Liver (tissue), 9 donors: ENCODE measurements around the gene PLA2G4B. TPM values are rescaled to one million over a fixed set of nuclear protein-coding genes. Genes with fewer than 3 reads are reported as not detected.

ENCODE experiments used
- DNase-seq: peaks from one replicate; pipeline ENCODE4 v3.0.0-alpha.2; 2017; ENCODE audit warnings: low spot score
- H3K27ac ChIP-seq, 2 donors: one replicate each; pipeline ENCODE4 v1.7.0; 2013; ENCODE audit warnings: inconsistent platforms in 2 of 2, low read length in 2 of 2, control low read depth in 1 of 2, low read depth in 1 of 2, mild to moderate bottlenecking in 1 of 2
- H3K27me3 ChIP-seq, 4 donors: one replicate each; pipeline versions ENCODE4 v1.6.1 to v1.7.0; 2013; ENCODE audit warnings: low read length in 3 of 4, inconsistent platforms in 1 of 4, mild to moderate bottlenecking in 1 of 4, moderate library complexity in 1 of 4; ENCODE audit not compliant: control insufficient read depth in 4 of 4, insufficient read depth in 4 of 4
- H3K36me3 ChIP-seq, 4 donors: one replicate each; pipeline versions ENCODE4 v1.6.1 to v1.7.0; 2013; ENCODE audit warnings: low read length in 3 of 4, mild to moderate bottlenecking in 3 of 4, low read depth in 1 of 4, moderate library complexity in 1 of 4; ENCODE audit not compliant: control insufficient read depth in 4 of 4, insufficient read depth in 3 of 4
- H3K4me1 ChIP-seq, 4 donors: one replicate each; pipeline versions ENCODE4 v1.6.1 to v1.7.0; 2013; ENCODE audit warnings: low read length in 3 of 4, mild to moderate bottlenecking in 3 of 4, moderate library complexity in 1 of 4; ENCODE audit not compliant: control insufficient read depth in 4 of 4, insufficient read depth in 4 of 4
- H3K4me3 ChIP-seq, 3 donors: one replicate each; pipeline versions ENCODE4 v1.6.1 to v1.7.0; 2013; ENCODE audit warnings: low read length in 3 of 3, control low read depth in 1 of 3, low read depth in 1 of 3, mild to moderate bottlenecking in 1 of 3
- H3K9ac ChIP-seq, 2 donors: one replicate each; pipeline ENCODE4 v1.7.0; 2013; ENCODE audit warnings: low read length in 2 of 2, mild to moderate bottlenecking in 2 of 2, moderate library complexity in 2 of 2, control low read depth in 1 of 2, low read depth in 1 of 2
- H3K9me3 ChIP-seq, 4 donors: one replicate each; pipeline versions ENCODE4 v1.6.1 to v1.7.0; 2013; ENCODE audit warnings: low read length in 3 of 4; ENCODE audit not compliant: control insufficient read depth in 4 of 4
- EGR1 ChIP-seq, 2 donors: IDR thresholded peaks; 2 replicates each; pipeline ENCODE4 v1.6.1; 2016 to 2018; ENCODE audit warnings: antibody characterized with exemption in 2 of 2, low read depth in 2 of 2
- FOXA1 ChIP-seq: IDR thresholded peaks from 2 replicates; pipeline ENCODE4 v1.6.1; 2016; ENCODE audit warnings: antibody characterized with exemption
- FOXA2 ChIP-seq: IDR thresholded peaks from 2 replicates; pipeline ENCODE4 v1.6.1; 2016; ENCODE audit warnings: antibody characterized with exemption
- HNF4A ChIP-seq, 2 donors: conservative IDR thresholded peaks; 2 replicates each; pipeline ENCODE4 v1.6.1; 2016; ENCODE audit warnings: antibody characterized with exemption in 2 of 2, mild to moderate bottlenecking in 2 of 2
- HNF4G ChIP-seq: IDR thresholded peaks from 2 replicates; pipeline ENCODE4 v1.6.1; 2016; ENCODE audit warnings: antibody characterized with exemption
- JUND ChIP-seq, 2 donors: IDR thresholded peaks; 2 replicates each; pipeline ENCODE4 v1.6.1; 2016; ENCODE audit warnings: antibody characterized with exemption in 2 of 2
- MAX ChIP-seq: IDR thresholded peaks from 2 replicates; pipeline ENCODE4 v1.6.1; 2016; ENCODE audit warnings: antibody characterized with exemption
- NR2F2 ChIP-seq: IDR thresholded peaks from 2 replicates; pipeline ENCODE4 v1.6.1; 2016; ENCODE audit warnings: antibody characterized with exemption
- RAD21 ChIP-seq, 2 donors: IDR thresholded peaks; 2 replicates each; pipeline ENCODE4 v1.6.1; 2016; ENCODE audit warnings: antibody characterized with exemption in 2 of 2, mild to moderate bottlenecking in 2 of 2
- RXRA ChIP-seq, 2 donors: IDR thresholded peaks; 2 replicates each; pipeline ENCODE4 v1.6.1; 2017 to 2018; ENCODE audit warnings: antibody characterized with exemption in 2 of 2, mild to moderate bottlenecking in 1 of 2
- SP1 ChIP-seq: IDR thresholded peaks from 2 replicates; pipeline ENCODE4 v1.6.1; 2018; ENCODE audit warnings: antibody characterized with exemption, mild to moderate bottlenecking
- TAF1 ChIP-seq: conservative IDR thresholded peaks from 2 replicates; pipeline ENCODE4 v1.6.1; 2016; ENCODE audit warnings: antibody characterized with exemption, mild to moderate bottlenecking
- YY1 ChIP-seq: IDR thresholded peaks from 2 replicates; pipeline ENCODE4 v1.6.1; 2016; ENCODE audit warnings: antibody characterized with exemption, mild to moderate bottlenecking
- WGBS: extraction: QIAGEN DNeasy Blood & Tissue Kit; methylation state at CpG from one replicate; pipeline ENCODE4 v1.1.7; 2013; 5-methylcytosine and 5-hydroxymethylcytosine counted together
- polyA plus RNA-seq, 2 donors: library from polyadenylated mRNA; stranded (reverse) in 1 of 2; unstranded in 1 of 2; fragments of 200-250 nt in 1 of 2; fragments of >200 nt in 1 of 2; fragmentation: Nextera tagmentation in 1 of 2; extraction: Ambion mirVana in 1 of 2; gene quantifications; one replicate each; pipeline versions ENCODE4 v1.2.1 to v1.2.3, GENCODE V29; 2013 to 2015
- total RNA-seq, 2 donors: library from RNA; depleted of rRNA; stranded (reverse); fragments of >200 nt; gene quantifications; one replicate each; pipeline ENCODE4 v1.2.3, GENCODE V29; 2014
- TF ChIP-seq, protein P1 (sequence below): IDR thresholded peaks from 2 replicates; pipeline ENCODE4 v1.6.1; 2016; ENCODE audit warnings: antibody characterized with exemption
- TF ChIP-seq, protein P2 (sequence below): IDR thresholded peaks from 2 replicates; pipeline ENCODE4 v1.6.1; 2016; ENCODE audit warnings: antibody characterized with exemption, mild to moderate bottlenecking
- TF ChIP-seq, protein P3 (sequence below): IDR thresholded peaks from 2 replicates; pipeline ENCODE4 v1.6.1; 2016; ENCODE audit warnings: antibody characterized with exemption
- donor health status: healthy.
- donor health status: healthy.
- donor health status: healthy.
- donor health status: healthy.
- donor health status: healthy.

PLA2G4B gene
- total and polyA plus RNA-seq, 4 donors = 0.33 to 3.6 (median 2.3) TPM

- WGBS = 89% methylated on average over 13 of the region's 13 CpGs
- no peak for DNase-seq
- Histone ChIP-seq H3K9me3 (no peaks in the 10 kb centered on the region), H3K27me3 (no peaks in the 10 kb centered on the region), H3K4me1 (peaks cover 0 to 12% (median 11%) of the 10 kb centered on the region in 4 donors), H3K4me3 (no peak overlapping the region), H3K9ac (no peak overlapping the region), H3K36me3 (peaks cover 0 to 16% (median 3%) of the 10 kb centered on the region in 4 donors), H3K27ac (no peak overlapping the region)
- TF ChIP-seq, protein P1, sequence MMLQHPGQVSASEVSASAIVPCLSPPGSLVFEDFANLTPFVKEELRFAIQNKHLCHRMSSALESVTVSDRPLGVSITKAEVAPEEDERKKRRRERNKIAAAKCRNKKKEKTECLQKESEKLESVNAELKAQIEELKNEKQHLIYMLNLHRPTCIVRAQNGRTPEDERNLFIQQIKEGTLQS = no peak
- TF ChIP-seq, protein P2, sequence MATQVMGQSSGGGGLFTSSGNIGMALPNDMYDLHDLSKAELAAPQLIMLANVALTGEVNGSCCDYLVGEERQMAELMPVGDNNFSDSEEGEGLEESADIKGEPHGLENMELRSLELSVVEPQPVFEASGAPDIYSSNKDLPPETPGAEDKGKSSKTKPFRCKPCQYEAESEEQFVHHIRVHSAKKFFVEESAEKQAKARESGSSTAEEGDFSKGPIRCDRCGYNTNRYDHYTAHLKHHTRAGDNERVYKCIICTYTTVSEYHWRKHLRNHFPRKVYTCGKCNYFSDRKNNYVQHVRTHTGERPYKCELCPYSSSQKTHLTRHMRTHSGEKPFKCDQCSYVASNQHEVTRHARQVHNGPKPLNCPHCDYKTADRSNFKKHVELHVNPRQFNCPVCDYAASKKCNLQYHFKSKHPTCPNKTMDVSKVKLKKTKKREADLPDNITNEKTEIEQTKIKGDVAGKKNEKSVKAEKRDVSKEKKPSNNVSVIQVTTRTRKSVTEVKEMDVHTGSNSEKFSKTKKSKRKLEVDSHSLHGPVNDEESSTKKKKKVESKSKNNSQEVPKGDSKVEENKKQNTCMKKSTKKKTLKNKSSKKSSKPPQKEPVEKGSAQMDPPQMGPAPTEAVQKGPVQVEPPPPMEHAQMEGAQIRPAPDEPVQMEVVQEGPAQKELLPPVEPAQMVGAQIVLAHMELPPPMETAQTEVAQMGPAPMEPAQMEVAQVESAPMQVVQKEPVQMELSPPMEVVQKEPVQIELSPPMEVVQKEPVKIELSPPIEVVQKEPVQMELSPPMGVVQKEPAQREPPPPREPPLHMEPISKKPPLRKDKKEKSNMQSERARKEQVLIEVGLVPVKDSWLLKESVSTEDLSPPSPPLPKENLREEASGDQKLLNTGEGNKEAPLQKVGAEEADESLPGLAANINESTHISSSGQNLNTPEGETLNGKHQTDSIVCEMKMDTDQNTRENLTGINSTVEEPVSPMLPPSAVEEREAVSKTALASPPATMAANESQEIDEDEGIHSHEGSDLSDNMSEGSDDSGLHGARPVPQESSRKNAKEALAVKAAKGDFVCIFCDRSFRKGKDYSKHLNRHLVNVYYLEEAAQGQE = no peak
- TF ChIP-seq HNF4G = no peak
- TF ChIP-seq SP1 = no peak
- no peak for TF ChIP-seq HNF4A (conservative IDR thresholded peaks at IDR 0.05)
- TF ChIP-seq JUND (IDR thresholded peaks at IDR 0.05) = no peak
- no peak for TF ChIP-seq FOXA1
- no peak for TF ChIP-seq YY1
- no peak for TF ChIP-seq FOXA2
- no peak for TF ChIP-seq NR2F2
- TF ChIP-seq, protein P3, sequence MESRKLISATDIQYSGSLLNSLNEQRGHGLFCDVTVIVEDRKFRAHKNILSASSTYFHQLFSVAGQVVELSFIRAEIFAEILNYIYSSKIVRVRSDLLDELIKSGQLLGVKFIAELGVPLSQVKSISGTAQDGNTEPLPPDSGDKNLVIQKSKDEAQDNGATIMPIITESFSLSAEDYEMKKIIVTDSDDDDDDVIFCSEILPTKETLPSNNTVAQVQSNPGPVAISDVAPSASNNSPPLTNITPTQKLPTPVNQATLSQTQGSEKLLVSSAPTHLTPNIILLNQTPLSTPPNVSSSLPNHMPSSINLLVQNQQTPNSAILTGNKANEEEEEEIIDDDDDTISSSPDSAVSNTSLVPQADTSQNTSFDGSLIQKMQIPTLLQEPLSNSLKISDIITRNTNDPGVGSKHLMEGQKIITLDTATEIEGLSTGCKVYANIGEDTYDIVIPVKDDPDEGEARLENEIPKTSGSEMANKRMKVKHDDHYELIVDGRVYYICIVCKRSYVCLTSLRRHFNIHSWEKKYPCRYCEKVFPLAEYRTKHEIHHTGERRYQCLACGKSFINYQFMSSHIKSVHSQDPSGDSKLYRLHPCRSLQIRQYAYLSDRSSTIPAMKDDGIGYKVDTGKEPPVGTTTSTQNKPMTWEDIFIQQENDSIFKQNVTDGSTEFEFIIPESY = no peak
- TF ChIP-seq MAX = no peak
- TF ChIP-seq RXRA (IDR thresholded peaks at IDR 0.05) = no peak
- TF ChIP-seq TAF1 = no peak
Observed at GRCh38 chr15:41825572-41826535, 12.8 kb upstream of the PLA2G4B start.

DNA sequence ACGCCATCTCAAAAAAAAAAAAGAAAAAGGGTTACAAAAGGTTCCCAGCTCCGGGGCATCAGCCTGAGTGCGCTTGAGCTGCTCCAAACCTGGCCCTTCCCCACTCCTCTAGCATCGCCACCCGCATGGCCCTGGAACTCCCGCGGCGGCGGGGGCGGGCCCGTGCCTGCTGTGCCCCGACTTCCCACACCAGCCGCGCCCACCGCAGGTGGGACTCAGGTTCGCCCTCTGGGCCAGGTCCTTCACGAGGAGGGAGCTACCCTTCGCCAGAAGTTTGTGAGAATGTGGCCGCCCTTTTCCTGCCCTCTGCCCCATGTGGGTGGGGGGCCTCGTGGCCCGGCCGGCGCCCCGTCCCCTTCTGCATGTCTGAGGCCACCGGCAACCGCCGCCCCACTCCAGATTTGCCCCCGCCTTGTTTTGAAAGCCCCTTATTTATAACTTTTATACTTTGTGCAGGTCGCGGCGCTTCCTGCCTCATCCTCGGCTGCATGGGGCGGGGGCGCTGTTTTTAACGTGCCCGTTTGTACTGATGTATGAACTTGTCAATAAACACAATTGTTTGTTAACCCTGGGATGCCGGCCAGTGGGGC lies 11.3 kb upstream of the PLA2G4B start:
- H3K36me3 ChIP-seq = peaks cover 0 to 11% (median 3%) of the 10 kb centered on the region in 4 donors
- H3K9ac ChIP-seq = no peak overlapping the region
- DNase-seq = peak; percentile 39
- peaks cover 0 to 12% (median 11%) of the 10 kb centered on the region in 4 donors for H3K4me1 ChIP-seq
- peak overlapping the region in 1 of 2 donors; percentile 29 for H3K27ac ChIP-seq
- H3K27me3 ChIP-seq = no peaks in the 10 kb centered on the region
- WGBS = 7% methylated on average over 37 of the region's 37 CpGs
- H3K9me3 ChIP-seq = no peaks in the 10 kb centered on the region
- peak overlapping the region in 2 of 3 donors; percentile 48 to 76 for H3K4me3 ChIP-seq
- TF ChIP-seq SP1 = no peak
- TF ChIP-seq HNF4G = no peak
- TF ChIP-seq MAX = no peak
- TF ChIP-seq, protein P3 = no peak
- TF ChIP-seq YY1 = no peak
- TF ChIP-seq, protein P1 = no peak
- peak; percentile 18 to 29 for TF ChIP-seq RXRA (IDR thresholded peaks at IDR 0.05)
- TF ChIP-seq FOXA1 = no peak
- no peak for TF ChIP-seq TAF1
- TF ChIP-seq NR2F2 = no peak
- no peak for TF ChIP-seq JUND (IDR thresholded peaks at IDR 0.05)
- peak in 1 of 2 donors; percentile 21 for TF ChIP-seq EGR1 (IDR thresholded peaks at IDR 0.05; ENCODE audit: low read depth in 2 of 2)
- TF ChIP-seq FOXA2 = peak; percentile 10
- TF ChIP-seq, protein P2 = no peak
- TF ChIP-seq RAD21 (IDR thresholded peaks at IDR 0.05) = no peak
